Measurements from ENCODE around the gene LBR.

LBR gene

GRCh38 chr1:225450491-225451191, 22.8 kb upstream of the LBR start:
- H3K36me3 ChIP-seq (ENCODE audit: control insufficient read depth, insufficient read depth, low read length): no peaks in the 10 kb centered on the region
- WGBS (ENCODE audit: insufficient coverage, insufficient read length): no CpG with 5 or more reads among the region's 12 CpGs
- H3K4me1 ChIP-seq (ENCODE audit: control insufficient read depth, insufficient read depth, low read length): peaks cover 3% of the 10 kb centered on the region; the same call in 1 of the 2 replicates
- H3K9me3 ChIP-seq (ENCODE audit: control insufficient read depth, insufficient read depth, low read length): no peaks in the 10 kb centered on the region
- no peak overlapping the region for H3K4me3 ChIP-seq (ENCODE audit: low read length)
- no peak overlapping the region for H3K27ac ChIP-seq (ENCODE audit: low read length)
- H3K27me3 ChIP-seq (ENCODE audit: control insufficient read depth, insufficient read depth, low read length): no peaks in the 10 kb centered on the region
- no peak for DNase-seq (ENCODE audit: low read depth, low spot score)

- Histone ChIP-seq H3K27ac (ENCODE audit: low read length) (no peak overlapping the region), H3K27me3 (ENCODE audit: control insufficient read depth, insufficient read depth, low read length) (no peaks in the 10 kb centered on the region), H3K9me3 (ENCODE audit: control insufficient read depth, insufficient read depth, low read length) (no peaks in the 10 kb centered on the region), H3K4me1 (ENCODE audit: control insufficient read depth, insufficient read depth, low read length) (peaks cover 3% of the 10 kb centered on the region; the same call in 1 of the 2 replicates), H3K4me3 (ENCODE audit: low read length) (no peak overlapping the region), H3K36me3 (ENCODE audit: control insufficient read depth, insufficient read depth, low read length) (no peaks in the 10 kb centered on the region)
- no CpG with 5 or more reads among the region's 5 CpGs for WGBS (ENCODE audit: insufficient coverage, insufficient read length)
- no peak for DNase-seq (ENCODE audit: low read depth, low spot score)
These were observed 21.9 kb upstream of the LBR start for GRCh38 chr1:225449774-225450173.

GRCh38 chr1:225449261-225449660, 21.4 kb upstream of the LBR start:
- Histone ChIP-seq H3K4me3 (ENCODE audit: low read length) (no peak overlapping the region), H3K27me3 (ENCODE audit: control insufficient read depth, insufficient read depth, low read length) (no peaks in the 10 kb centered on the region), H3K36me3 (ENCODE audit: control insufficient read depth, insufficient read depth, low read length) (no peaks in the 10 kb centered on the region), H3K9me3 (ENCODE audit: control insufficient read depth, insufficient read depth, low read length) (no peaks in the 10 kb centered on the region), H3K4me1 (ENCODE audit: control insufficient read depth, insufficient read depth, low read length) (peaks cover 3% of the 10 kb centered on the region; the same call in 1 of the 2 replicates), H3K27ac (ENCODE audit: low read length) (no peak overlapping the region)
- DNase-seq (ENCODE audit: low read depth, low spot score): no peak
- WGBS (ENCODE audit: insufficient coverage, insufficient read length): no CpG with 5 or more reads among the region's 9 CpGs

- H3K4me3 ChIP-seq (ENCODE audit: low read length): no peak overlapping the region
- no peaks in the 10 kb centered on the region for H3K36me3 ChIP-seq (ENCODE audit: control insufficient read depth, insufficient read depth, low read length)
- H3K9me3 ChIP-seq (ENCODE audit: control insufficient read depth, insufficient read depth, low read length): no peaks in the 10 kb centered on the region
- no peak for DNase-seq (ENCODE audit: low read depth, low spot score)
- no peak overlapping the region for H3K27ac ChIP-seq (ENCODE audit: low read length)
- WGBS (ENCODE audit: insufficient coverage, insufficient read length): no CpG with 5 or more reads among the region's 9 CpGs
- H3K27me3 ChIP-seq (ENCODE audit: control insufficient read depth, insufficient read depth, low read length): no peaks in the 10 kb centered on the region
- H3K4me1 ChIP-seq (ENCODE audit: control insufficient read depth, insufficient read depth, low read length): peaks cover 3% of the 10 kb centered on the region; the same call in 1 of the 2 replicates
These were observed 20.4 kb upstream of the LBR start for GRCh38 chr1:225448146-225448805.

- no peak for DNase-seq (ENCODE audit: low read depth, low spot score)
- Histone ChIP-seq H3K4me3 (ENCODE audit: low read length) (no peak overlapping the region), H3K27ac (ENCODE audit: low read length) (no peak overlapping the region), H3K36me3 (ENCODE audit: control insufficient read depth, insufficient read depth, low read length) (no peaks in the 10 kb centered on the region), H3K4me1 (ENCODE audit: control insufficient read depth, insufficient read depth, low read length) (peaks cover 3% of the 10 kb centered on the region; the same call in 1 of the 2 replicates), H3K27me3 (ENCODE audit: control insufficient read depth, insufficient read depth, low read length) (no peaks in the 10 kb centered on the region), H3K9me3 (ENCODE audit: control insufficient read depth, insufficient read depth, low read length) (no peaks in the 10 kb centered on the region)
- no CpG with 5 or more reads among the region's 8 CpGs for WGBS (ENCODE audit: insufficient coverage, insufficient read length)
These were observed 19.8 kb upstream of the LBR start for GRCh38 chr1:225447650-225448089.

GRCh38 chr1:225446981-225447615, 19.3 kb upstream of the LBR start:
- no peaks in the 10 kb centered on the region for H3K36me3 ChIP-seq (ENCODE audit: control insufficient read depth, insufficient read depth, low read length)
- peaks cover 3% of the 10 kb centered on the region; the same call in 1 of the 2 replicates for H3K4me1 ChIP-seq (ENCODE audit: control insufficient read depth, insufficient read depth, low read length)
- H3K27ac ChIP-seq (ENCODE audit: low read length): no peak overlapping the region
- H3K27me3 ChIP-seq (ENCODE audit: control insufficient read depth, insufficient read depth, low read length): no peaks in the 10 kb centered on the region
- no peaks in the 10 kb centered on the region for H3K9me3 ChIP-seq (ENCODE audit: control insufficient read depth, insufficient read depth, low read length)
- H3K4me3 ChIP-seq (ENCODE audit: low read length): no peak overlapping the region
- WGBS (ENCODE audit: insufficient coverage, insufficient read length): no CpG with 5 or more reads among the region's 9 CpGs
- no peak for DNase-seq (ENCODE audit: low read depth, low spot score)

GRCh38 chr1:225446595-225446960, 18.7 kb upstream of the LBR start:
- no peaks in the 10 kb centered on the region for H3K27me3 ChIP-seq (ENCODE audit: control insufficient read depth, insufficient read depth, low read length)
- H3K36me3 ChIP-seq (ENCODE audit: control insufficient read depth, insufficient read depth, low read length): no peaks in the 10 kb centered on the region
- H3K9me3 ChIP-seq (ENCODE audit: control insufficient read depth, insufficient read depth, low read length): no peaks in the 10 kb centered on the region
- no peak overlapping the region for H3K27ac ChIP-seq (ENCODE audit: low read length)
- H3K4me1 ChIP-seq (ENCODE audit: control insufficient read depth, insufficient read depth, low read length): peaks cover 3% of the 10 kb centered on the region; the same call in 1 of the 2 replicates
- DNase-seq (ENCODE audit: low read depth, low spot score): no peak
- no CpG with 5 or more reads among the region's 7 CpGs for WGBS (ENCODE audit: insufficient coverage, insufficient read length)
- H3K4me3 ChIP-seq (ENCODE audit: low read length): no peak overlapping the region

- no peak for DNase-seq (ENCODE audit: low read depth, low spot score)
- no peaks in the 10 kb centered on the region for H3K9me3 ChIP-seq (ENCODE audit: control insufficient read depth, insufficient read depth, low read length)
- no peaks in the 10 kb centered on the region for H3K36me3 ChIP-seq (ENCODE audit: control insufficient read depth, insufficient read depth, low read length)
- H3K4me3 ChIP-seq (ENCODE audit: low read length): no peak overlapping the region
- no peaks in the 10 kb centered on the region for H3K27me3 ChIP-seq (ENCODE audit: control insufficient read depth, insufficient read depth, low read length)
- H3K4me1 ChIP-seq (ENCODE audit: control insufficient read depth, insufficient read depth, low read length): peaks cover 3% of the 10 kb centered on the region; the same call in 1 of the 2 replicates
- no peak overlapping the region for H3K27ac ChIP-seq (ENCODE audit: low read length)
- no CpG with 5 or more reads among the region's 9 CpGs for WGBS (ENCODE audit: insufficient coverage, insufficient read length)
These were observed 18.1 kb upstream of the LBR start for GRCh38 chr1:225445639-225446594.

- Histone ChIP-seq H3K27me3 (ENCODE audit: control insufficient read depth, insufficient read depth, low read length) (no peaks in the 10 kb centered on the region), H3K27ac (ENCODE audit: low read length) (no peak overlapping the region), H3K36me3 (ENCODE audit: control insufficient read depth, insufficient read depth, low read length) (no peaks in the 10 kb centered on the region), H3K4me1 (ENCODE audit: control insufficient read depth, insufficient read depth, low read length) (peaks cover under 1% of the 10 kb centered on the region; the same call in 1 of the 2 replicates), H3K4me3 (ENCODE audit: low read length) (no peak overlapping the region), H3K9me3 (ENCODE audit: control insufficient read depth, insufficient read depth, low read length) (no peaks in the 10 kb centered on the region)
- WGBS (ENCODE audit: insufficient coverage, insufficient read length): no CpG with 5 or more reads among the region's 3 CpGs
- no peak for DNase-seq (ENCODE audit: low read depth, low spot score)
These were observed 14.3 kb upstream of the LBR start for GRCh38 chr1:225442123-225442505.
